M059J (cell line): ENCODE results near the gene CHCHD4. TPM values are rescaled to one million over a fixed set of nuclear protein-coding genes. Genes with fewer than 3 reads are reported as not detected.
A peak's percentile ranks its signal among the peaks of the same experiment; 100 is the strongest.

ENCODE experiments used
- DNase-seq: peaks from one replicate; pipeline ENCODE4 v3.0.0-alpha.2; 2012; ENCODE audit warnings: low read depth
- total RNA-seq: library from RNA; depleted of rRNA; stranded (reverse); fragments of >200 nt; shearing (Covaris generic); gene quantifications from 2 replicates; pipeline ENCODE4 v1.2.3, GENCODE V29; 2014

CHCHD4 gene
- total RNA-seq, 1 experiment from 2014 or later: 23.4 TPM

- DNase-seq: no peak
Measured at GRCh38 chr3:14150078-14150477, 25.4 kb upstream of the CHCHD4 start.

GRCh38 chr3:14148041-14148985, 23.6 kb upstream of the CHCHD4 start:
- DNase-seq: no peak

GRCh38 chr3:14147617-14148016, 22.9 kb upstream of the CHCHD4 start:
- DNase-seq: no peak

GRCh38 chr3:14147066-14147435, 22.4 kb upstream of the CHCHD4 start:
- no peak for DNase-seq

GRCh38 chr3:14146381-14147065, 21.9 kb upstream of the CHCHD4 start:
- DNase-seq: no peak

GRCh38 chr3:14145670-14146380, 21.2 kb upstream of the CHCHD4 start:
- DNase-seq: no peak

GRCh38 chr3:14145236-14145635, 20.6 kb upstream of the CHCHD4 start:
- peak; percentile 68 for DNase-seq

GRCh38 chr3:14144423-14145075, 19.9 kb upstream of the CHCHD4 start:
- peak; percentile 98 for DNase-seq

- peak; percentile 93 for DNase-seq
Measured at GRCh38 chr3:14143271-14144225, 18.9 kb upstream of the CHCHD4 start.

GRCh38 chr3:14142567-14143270, 18.0 kb upstream of the CHCHD4 start:
- DNase-seq: no peak

- DNase-seq: no peak
Measured at GRCh38 chr3:14141602-14142341, 17.1 kb upstream of the CHCHD4 start.

- no peak for DNase-seq
Measured at GRCh38 chr3:14141144-14141543, 16.5 kb upstream of the CHCHD4 start.

GRCh38 chr3:14140668-14141067, 16.0 kb upstream of the CHCHD4 start:
- no peak for DNase-seq

GRCh38 chr3:14139771-14140170, 15.1 kb upstream of the CHCHD4 start:
- no peak for DNase-seq

GRCh38 chr3:14138878-14139655, 14.4 kb upstream of the CHCHD4 start:
- no peak for DNase-seq

GRCh38 chr3:14138109-14138877, 13.6 kb upstream of the CHCHD4 start:
- no peak for DNase-seq

- no peak for DNase-seq
Measured at GRCh38 chr3:14137445-14137844, 12.8 kb upstream of the CHCHD4 start.

GRCh38 chr3:14137004-14137403, 12.3 kb upstream of the CHCHD4 start:
- DNase-seq: peak; percentile 37
